Hindlimb muscle (tissue), 1 donor: ENCODE measurements around the gene SNED1. TPM values are rescaled to one million over a fixed set of nuclear protein-coding genes. Genes with fewer than 3 reads are reported as not detected.

Experiments
- DNase-seq: peaks from one replicate; pipeline ENCODE4 v3.0.0-alpha.2; 2013
- polyA plus RNA-seq: library from polyadenylated mRNA; unstranded; fragments of 120-200 nt; gene quantifications from one replicate; pipeline ENCODE4 v1.2.1, GENCODE V29; 2013; ENCODE audit not compliant: insufficient read length

The SNED1 gene
- polyA plus RNA-seq, 1 donor: 5.1 TPM

DNA sequence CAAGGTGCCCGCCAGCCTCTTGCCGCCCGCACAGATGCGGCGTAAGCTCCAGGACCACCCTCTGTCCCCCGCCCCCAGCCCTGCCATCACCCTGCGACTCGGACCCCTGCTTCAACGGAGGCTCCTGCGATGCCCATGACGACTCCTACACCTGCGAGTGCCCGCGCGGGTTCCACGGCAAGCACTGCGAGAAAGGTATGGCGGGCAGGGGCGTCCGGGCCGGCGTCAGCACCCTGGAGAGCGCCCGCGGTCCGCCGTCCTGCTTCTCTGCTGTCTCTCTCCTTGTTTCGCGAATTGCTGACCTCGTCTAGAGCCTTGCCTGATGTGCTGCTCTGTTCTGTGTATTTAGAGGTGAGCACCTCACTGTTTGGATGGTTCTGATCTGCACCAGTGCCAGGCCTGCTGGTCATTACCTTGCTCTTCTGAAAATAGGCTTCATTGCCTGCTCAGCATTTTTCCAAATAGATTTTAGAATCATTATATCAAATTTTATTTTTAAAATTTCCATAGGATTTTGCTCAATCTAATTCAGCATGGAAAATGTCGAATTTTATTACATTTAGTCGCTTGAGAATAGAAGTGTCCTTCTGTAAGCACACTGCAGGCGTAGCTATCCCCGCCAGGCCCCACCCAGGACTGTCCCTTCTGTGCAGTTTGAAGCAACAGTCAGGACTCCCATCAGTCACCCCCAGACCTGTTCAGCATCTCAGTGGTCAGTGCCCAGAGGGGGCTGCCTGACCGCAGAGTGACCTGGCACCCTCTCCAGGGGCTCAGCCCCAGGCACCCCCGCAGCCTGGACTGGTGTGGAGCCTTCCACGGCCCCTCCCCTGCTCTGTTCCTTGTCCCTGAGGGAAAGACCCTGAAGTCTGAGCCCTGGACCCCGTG, 51.6 kb downstream of the SNED1 start:
- peak; percentile 30 for DNase-seq

- no peak for DNase-seq
Observed at GRCh38 chr2:241050624-241051577, 52.5 kb downstream of the SNED1 start.

GRCh38 chr2:241051578-241052487, 53.4 kb downstream of the SNED1 start:
- no peak for DNase-seq

DNA sequence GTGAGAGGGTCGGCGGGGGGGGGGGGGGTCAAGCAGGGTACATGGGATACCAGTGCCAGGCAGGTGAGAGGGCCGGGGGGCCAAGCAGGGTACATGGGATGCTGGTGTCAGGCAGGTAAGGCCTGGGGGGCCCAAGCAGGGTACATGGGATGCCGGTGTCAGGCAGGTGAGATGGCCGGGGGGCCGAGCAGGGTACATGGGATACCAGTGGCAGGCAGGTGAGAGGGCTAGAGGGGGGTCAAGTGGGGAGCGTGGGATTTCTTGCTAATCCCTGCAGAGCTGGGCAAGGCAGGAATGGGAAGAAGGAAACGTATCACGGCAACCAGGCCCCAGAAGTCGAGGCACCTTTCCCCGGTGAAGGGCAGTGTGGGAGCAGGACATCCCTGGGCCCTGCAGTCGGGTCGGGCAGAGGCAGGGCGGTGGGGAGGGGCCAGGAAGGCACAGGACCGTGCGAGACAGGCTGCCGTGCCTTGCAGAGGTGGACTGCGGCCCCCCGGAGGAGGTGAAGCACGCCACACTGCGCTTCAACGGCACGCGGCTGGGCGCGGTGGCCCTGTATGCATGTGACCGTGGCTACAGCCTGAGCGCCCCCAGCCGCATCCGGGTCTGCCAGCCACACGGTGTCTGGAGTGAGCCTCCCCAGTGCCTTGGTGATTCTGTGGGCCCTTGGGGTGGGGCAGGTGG, 54.4 kb downstream of the SNED1 start:
- DNase-seq: no peak

GRCh38 chr2:241053576-241054251, 55.3 kb downstream of the SNED1 start:
- no peak for DNase-seq

GRCh38 chr2:241061275-241061674, 62.9 kb downstream of the SNED1 start:
- DNase-seq: no peak

- no peak for DNase-seq
Observed at GRCh38 chr2:241062389-241063092, 64.1 kb downstream of the SNED1 start.

GRCh38 chr2:241063093-241063551, 64.7 kb downstream of the SNED1 start:
- DNase-seq: no peak

GRCh38 chr2:241063587-241063986, 65.2 kb downstream of the SNED1 start:
- DNase-seq: no peak

DNA sequence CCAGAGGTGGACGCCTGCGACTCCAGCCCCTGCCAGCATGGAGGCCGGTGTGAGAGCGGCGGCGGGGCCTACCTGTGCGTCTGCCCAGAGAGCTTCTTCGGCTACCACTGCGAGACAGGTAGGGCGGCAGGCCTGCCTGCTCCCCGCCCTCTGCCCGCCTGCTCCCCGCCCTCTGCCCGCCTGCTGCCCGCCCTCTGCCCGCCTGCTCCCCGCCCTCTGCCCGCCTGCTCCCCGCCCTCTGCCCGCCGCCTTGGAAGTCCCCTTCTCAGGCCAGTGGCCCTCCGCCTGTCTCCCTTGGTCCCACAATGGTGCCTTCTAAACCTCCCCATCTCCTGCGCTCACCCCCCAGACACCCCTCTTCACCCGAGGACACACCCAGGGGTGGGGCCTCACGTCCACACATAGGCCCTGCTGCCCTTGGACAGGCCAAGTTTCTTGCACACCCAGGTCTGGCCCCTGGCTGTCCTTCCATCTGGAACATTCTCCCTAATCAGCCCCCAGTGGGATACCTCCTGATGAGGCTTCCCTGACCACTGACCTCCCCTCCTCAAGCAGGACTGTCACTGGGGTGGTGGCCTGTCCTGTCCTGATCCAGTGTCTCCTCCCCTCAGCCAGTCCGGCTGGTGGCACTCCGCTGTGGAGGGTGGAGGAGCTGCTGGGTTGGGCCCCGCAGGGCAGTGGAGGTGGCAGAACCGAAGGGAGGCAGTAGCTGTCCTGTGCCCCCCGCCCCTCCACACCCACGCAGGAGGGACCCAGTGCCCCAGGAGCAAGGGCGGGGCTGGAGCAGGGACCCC, 65.8 kb downstream of the SNED1 start:
- no peak for DNase-seq

- no peak for DNase-seq
Observed at GRCh38 chr2:241064802-241065354, 66.5 kb downstream of the SNED1 start.

DNA sequence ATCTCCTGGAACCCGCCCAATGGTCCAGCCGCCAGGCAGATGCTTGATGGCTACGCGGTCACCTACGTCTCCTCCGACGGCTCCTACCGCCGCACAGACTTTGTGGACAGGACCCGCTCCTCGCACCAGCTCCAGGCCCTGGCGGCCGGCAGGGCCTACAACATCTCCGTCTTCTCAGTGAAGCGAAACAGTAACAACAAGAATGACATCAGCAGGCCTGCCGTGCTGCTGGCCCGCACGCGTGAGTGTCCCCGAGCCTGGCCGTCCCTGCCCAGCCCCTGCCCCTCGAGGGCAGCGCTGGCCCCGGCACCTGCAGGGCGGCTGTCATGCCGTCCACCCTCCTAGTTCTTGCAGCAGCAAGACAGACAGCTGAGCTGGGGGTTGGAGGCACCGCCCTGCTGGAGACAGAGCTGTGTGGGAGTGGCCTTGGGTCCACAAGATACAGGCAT, 67.0 kb downstream of the SNED1 start:
- no peak for DNase-seq

DNA sequence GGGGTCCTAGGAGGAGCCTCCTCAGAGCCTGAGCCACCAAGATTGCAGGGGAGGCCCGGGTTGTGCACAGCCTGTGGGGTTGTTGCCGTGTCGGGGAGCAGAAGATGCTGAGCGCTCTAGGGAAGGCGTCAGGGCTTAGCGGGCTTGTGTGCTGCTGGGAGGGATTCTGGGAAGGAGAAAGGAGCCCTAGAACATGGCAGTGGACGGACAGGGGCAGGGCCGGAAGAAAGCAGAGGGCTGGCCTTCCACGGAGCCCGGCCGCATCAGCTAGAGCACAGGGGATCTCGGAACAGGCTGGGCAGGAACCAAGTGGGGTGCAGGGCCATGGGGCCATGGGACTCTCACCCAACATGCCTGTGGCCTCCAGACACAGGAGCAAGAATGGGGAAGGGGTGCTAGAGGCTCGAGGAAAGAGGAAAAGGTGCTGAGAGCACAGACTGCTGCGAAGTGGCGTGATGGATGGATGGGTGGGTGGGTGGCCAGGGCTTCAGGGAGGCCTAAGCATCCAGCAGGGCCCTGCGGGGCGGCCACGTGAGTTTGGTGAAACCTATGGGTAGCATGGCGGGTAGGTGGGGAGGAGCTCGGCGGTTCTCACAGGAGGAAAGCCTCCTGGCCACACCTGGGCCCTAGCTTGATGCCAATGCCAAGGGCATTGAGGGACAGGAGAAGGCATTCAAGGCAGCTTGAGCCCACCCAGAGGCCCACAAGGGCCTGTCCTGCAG, 67.9 kb downstream of the SNED1 start:
- DNase-seq: no peak

GRCh38 chr2:241066893-241067341, 68.5 kb downstream of the SNED1 start:
- no peak for DNase-seq

GRCh38 chr2:241067501-241068135, 69.2 kb downstream of the SNED1 start:
- no peak for DNase-seq

- DNase-seq: no peak
Observed at GRCh38 chr2:241068136-241068941, 69.9 kb downstream of the SNED1 start.
